ENCODE results near the gene FAM120B.

The FAM120B gene

DNA sequence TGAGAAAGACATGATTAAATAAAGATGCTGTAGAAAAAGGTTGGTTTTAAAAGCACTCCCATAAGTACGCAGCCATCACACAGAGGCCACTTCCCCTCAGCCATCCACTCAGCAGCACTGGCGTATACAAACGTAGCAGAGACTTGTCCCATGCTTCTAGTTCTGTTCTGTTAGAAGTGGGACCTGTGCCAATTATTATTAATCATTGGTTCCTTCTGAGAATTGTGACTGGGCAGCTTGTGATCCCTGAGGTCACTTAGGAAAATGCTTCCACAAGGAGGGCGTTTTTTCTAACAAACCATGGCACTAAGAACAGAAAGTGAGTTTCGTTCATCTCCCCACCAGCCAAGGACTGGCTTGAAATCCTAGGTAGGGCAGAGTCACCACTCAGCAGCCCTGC is 53.9 kb downstream of the FAM120B start:
- TF ChIP-seq POLR2AphosphoS5 (IDR thresholded peaks at IDR 0.05; ENCODE audit: low read depth, low read length) (no peak), TAF1 (IDR thresholded peaks at IDR 0.05; ENCODE audit: low read depth, low read length) (no peak), POU2F2 (IDR thresholded peaks at IDR 0.05; ENCODE audit: low read depth, low read length) (no peak)
- FAIRE-seq = no peak

DNA sequence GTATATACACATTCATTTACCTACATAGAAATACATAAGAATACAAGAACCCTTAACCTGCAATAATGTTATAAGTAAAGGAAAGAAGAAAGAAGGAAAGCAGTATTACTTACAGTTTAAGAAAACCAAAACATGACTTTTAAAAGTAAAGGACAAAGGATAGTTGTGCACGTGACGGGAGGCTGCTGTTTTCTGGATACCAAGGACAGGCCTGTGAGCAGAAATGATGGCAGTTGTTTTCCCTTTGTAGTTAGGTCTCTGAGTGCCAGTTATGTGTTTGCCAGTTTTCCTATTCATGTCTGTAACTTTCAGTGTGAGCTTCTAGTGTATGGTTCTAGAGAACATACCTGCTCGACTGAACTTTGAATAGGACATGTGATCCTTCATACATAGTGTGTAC is 54.8 kb downstream of the FAM120B start:
- TF ChIP-seq POLR2A (IDR thresholded peaks at IDR 0.05; ENCODE audit: low read depth, low read length) = no peak
- TF ChIP-seq SPI1 (IDR thresholded peaks at IDR 0.05; ENCODE audit: low read depth, low read length) = no peak
- TF ChIP-seq POU2F2 (IDR thresholded peaks at IDR 0.05; ENCODE audit: low read depth, low read length) = no peak
- no peak for TF ChIP-seq POLR2AphosphoS5 (IDR thresholded peaks at IDR 0.05; ENCODE audit: low read depth, low read length)
- no peak for TF ChIP-seq TAF1 (IDR thresholded peaks at IDR 0.05; ENCODE audit: low read depth, low read length)
- no peak for TF ChIP-seq PAX5 (IDR thresholded peaks at IDR 0.05; ENCODE audit: insufficient read depth, low read length, severe bottlenecking)
- no peak for FAIRE-seq
- no peak for DNase-seq (ENCODE audit: insufficient read length, low spot score)

More for the DNA sequence above, 53.9 kb downstream of the FAM120B start:
- no peak for DNase-seq (ENCODE audit: insufficient read length, low spot score)

DNA sequence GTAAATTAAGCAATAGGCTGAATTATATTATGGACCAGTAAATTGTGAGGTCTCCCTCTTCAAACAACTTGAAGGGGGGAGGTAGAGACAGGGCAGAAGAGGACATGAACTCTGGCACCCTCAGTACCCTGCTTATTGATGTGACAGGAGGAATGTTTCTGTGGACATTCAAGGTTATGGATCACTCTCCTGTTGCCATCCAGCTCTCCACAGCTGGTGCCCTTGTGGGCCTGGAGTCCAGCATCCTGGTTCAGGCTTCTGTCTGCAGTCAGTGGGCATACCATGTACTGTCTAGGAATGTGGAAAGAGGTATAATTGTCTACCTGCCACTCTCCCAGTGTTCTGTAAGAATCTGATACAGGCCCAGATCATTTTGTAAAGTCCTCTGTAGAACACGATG is 55.6 kb downstream of the FAM120B start:
- FAIRE-seq (no peak), DNase-seq (ENCODE audit: insufficient read length, low spot score) (no peak)
- no peak for TF ChIP-seq PAX5 (IDR thresholded peaks at IDR 0.05; ENCODE audit: insufficient read depth, low read length, severe bottlenecking)
- TF ChIP-seq TAF1 (IDR thresholded peaks at IDR 0.05; ENCODE audit: low read depth, low read length) = no peak
- no peak for TF ChIP-seq POLR2A (IDR thresholded peaks at IDR 0.05; ENCODE audit: low read depth, low read length)
- TF ChIP-seq POLR2AphosphoS5 (IDR thresholded peaks at IDR 0.05; ENCODE audit: low read depth, low read length) = no peak
- no peak for TF ChIP-seq SPI1 (IDR thresholded peaks at IDR 0.05; ENCODE audit: low read depth, low read length)
- no peak for TF ChIP-seq POU2F2 (IDR thresholded peaks at IDR 0.05; ENCODE audit: low read depth, low read length)

DNA sequence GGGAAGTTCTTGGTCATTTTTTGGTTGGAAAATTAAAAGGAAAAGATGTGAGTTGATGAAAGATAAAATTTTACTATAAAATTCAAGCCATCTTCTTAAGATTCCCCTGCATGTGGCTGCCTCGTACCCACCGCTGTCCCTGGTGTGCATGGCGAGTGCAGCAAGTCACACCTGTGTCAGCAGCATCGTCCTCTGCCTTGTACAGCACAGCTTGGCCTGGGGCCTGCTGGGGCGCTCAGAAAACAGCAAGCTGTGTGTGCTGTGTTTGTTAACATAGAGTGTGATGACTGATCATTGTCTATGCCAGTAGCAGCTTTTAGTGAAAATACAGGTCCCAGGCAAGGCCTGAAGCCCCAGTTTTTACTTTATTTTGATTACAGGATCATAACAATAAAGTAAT is 56.7 kb downstream of the FAM120B start:
- no peak for DNase-seq (ENCODE audit: insufficient read length, low spot score)

DNA sequence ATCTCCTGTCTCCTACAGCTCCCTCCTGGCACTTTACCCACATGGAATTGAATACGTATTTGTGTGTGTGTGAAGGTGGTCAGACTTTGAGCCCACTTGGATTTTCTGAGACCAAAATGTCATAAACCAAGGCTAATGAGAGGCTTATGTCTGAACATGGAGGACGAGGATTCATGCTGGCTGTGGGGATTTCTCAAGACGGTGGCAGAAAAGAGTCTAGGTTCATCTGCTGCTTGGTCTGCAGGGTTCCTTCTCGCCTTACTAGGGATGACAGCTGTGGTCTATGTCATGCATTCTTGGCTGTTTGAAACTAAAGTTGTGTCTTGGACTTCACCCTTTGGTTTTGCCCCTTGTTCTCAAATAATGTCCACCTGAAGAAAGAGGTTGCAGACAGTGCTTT is 58.6 kb downstream of the FAM120B start:
- TF ChIP-seq SPI1 (IDR thresholded peaks at IDR 0.05; ENCODE audit: low read depth, low read length) (no peak), POU2F2 (IDR thresholded peaks at IDR 0.05; ENCODE audit: low read depth, low read length) (no peak), POLR2AphosphoS5 (IDR thresholded peaks at IDR 0.05; ENCODE audit: low read depth, low read length) (no peak), POLR2A (IDR thresholded peaks at IDR 0.05; ENCODE audit: low read depth, low read length) (no peak), PAX5 (IDR thresholded peaks at IDR 0.05; ENCODE audit: insufficient read depth, low read length, severe bottlenecking) (no peak), TAF1 (IDR thresholded peaks at IDR 0.05; ENCODE audit: low read depth, low read length) (no peak)
- no peak for FAIRE-seq
- DNase-seq (ENCODE audit: insufficient read length, low spot score) = no peak

More for the DNA sequence above, 56.7 kb downstream of the FAM120B start:
- FAIRE-seq = no peak
- TF ChIP-seq SPI1 (IDR thresholded peaks at IDR 0.05; ENCODE audit: low read depth, low read length) = no peak

DNA sequence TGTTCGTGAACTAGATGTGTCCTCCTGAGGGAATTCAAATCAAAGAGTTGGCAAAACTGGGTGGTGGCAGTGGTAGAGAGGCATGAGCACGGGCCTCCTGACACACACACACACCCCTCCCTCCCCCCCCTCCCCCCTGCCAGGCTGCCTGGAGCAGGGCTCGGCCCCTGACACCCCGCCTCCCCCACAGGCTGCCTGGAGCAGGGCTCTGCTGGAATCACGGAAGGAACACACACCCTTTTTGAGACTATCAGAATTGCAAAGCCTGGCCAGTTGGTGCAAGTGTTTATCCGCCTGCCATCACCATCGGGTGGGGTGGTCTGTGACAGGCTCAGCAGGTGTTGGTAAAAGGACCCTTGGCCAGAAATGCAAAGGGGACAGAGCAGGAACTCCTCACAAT is 59.0 kb downstream of the FAM120B start:
- FAIRE-seq = no peak

DNA sequence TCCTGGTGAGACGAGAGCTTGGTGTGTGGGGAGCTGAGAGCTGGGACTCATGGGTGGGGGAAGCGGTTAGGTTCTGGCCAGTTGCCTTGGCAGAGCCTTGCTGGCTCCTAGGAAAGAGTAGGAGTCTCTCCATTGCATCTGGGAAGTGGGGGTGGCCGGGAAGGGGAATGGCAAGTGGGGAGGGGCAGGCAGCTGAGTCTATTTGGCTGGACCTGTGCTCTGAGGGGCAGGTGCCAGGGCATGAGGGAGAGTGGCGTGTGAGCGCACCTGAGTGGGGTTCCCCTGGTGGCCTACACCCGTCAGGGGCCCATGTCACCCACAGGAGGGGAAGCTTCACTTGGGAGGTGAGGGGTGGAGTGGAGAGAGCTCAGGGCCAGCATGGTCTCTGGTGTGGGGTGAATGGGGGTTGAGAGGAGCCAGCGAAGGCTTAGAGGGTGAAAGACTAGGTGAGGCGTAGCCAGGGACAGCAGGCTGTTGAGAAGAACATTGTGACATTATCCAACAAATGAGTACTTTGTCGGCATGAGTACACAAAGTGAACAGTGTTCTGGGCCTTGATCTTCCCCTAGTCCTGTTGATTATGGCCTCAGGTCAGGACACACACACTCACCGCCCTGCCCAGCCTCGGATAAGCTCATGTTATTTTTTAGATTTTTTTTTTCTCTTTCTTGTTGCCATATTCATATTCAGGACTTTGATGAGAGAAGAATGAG is 59.8 kb downstream of the FAM120B start:
- no peak for FAIRE-seq
- DNase-seq (ENCODE audit: insufficient read length, low spot score) = no peak
- TF ChIP-seq PAX5 (IDR thresholded peaks at IDR 0.05; ENCODE audit: insufficient read depth, low read length, severe bottlenecking) = no peak
- TF ChIP-seq TAF1 (IDR thresholded peaks at IDR 0.05; ENCODE audit: low read depth, low read length) = no peak
- no peak for TF ChIP-seq POLR2AphosphoS5 (IDR thresholded peaks at IDR 0.05; ENCODE audit: low read depth, low read length)
- TF ChIP-seq SPI1 (IDR thresholded peaks at IDR 0.05; ENCODE audit: low read depth, low read length) = no peak
- TF ChIP-seq POU2F2 (IDR thresholded peaks at IDR 0.05; ENCODE audit: low read depth, low read length) = no peak
- no peak for TF ChIP-seq POLR2A (IDR thresholded peaks at IDR 0.05; ENCODE audit: low read depth, low read length)

More for the DNA sequence above, 59.0 kb downstream of the FAM120B start:
- DNase-seq (ENCODE audit: insufficient read length, low spot score) = no peak
- no peak for TF ChIP-seq POLR2AphosphoS5 (IDR thresholded peaks at IDR 0.05; ENCODE audit: low read depth, low read length)
- TF ChIP-seq SPI1 (IDR thresholded peaks at IDR 0.05; ENCODE audit: low read depth, low read length) = no peak
- TF ChIP-seq POLR2A (IDR thresholded peaks at IDR 0.05; ENCODE audit: low read depth, low read length) = no peak
- no peak for TF ChIP-seq PAX5 (IDR thresholded peaks at IDR 0.05; ENCODE audit: insufficient read depth, low read length, severe bottlenecking)
- TF ChIP-seq TAF1 (IDR thresholded peaks at IDR 0.05; ENCODE audit: low read depth, low read length) = no peak
- no peak for TF ChIP-seq POU2F2 (IDR thresholded peaks at IDR 0.05; ENCODE audit: low read depth, low read length)

DNA sequence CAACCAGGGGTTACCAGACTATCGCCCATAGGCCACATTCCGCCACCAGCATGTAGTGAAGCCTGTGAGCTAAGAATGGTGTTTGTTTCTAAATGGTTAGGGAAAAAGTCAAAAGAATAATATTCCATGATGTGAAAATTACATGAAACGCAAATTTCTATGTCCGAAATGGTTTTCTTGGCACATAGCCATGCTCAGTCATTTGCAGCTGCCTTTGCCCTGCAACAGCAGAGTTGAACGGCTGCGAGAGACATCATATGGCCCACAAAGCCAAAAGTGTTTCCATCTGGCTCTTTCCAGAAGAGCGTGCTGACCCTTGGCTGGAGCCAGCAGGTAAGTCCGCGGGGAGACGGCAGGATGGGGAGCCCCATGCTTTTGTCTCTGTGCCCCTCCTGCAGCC is 60.7 kb downstream of the FAM120B start:
- FAIRE-seq (no peak), DNase-seq (ENCODE audit: insufficient read length, low spot score) (no peak)
- TF ChIP-seq POU2F2 (IDR thresholded peaks at IDR 0.05; ENCODE audit: low read depth, low read length) (no peak), PAX5 (IDR thresholded peaks at IDR 0.05; ENCODE audit: insufficient read depth, low read length, severe bottlenecking) (no peak), SPI1 (IDR thresholded peaks at IDR 0.05; ENCODE audit: low read depth, low read length) (no peak), TAF1 (IDR thresholded peaks at IDR 0.05; ENCODE audit: low read depth, low read length) (no peak), POLR2A (IDR thresholded peaks at IDR 0.05; ENCODE audit: low read depth, low read length) (no peak), POLR2AphosphoS5 (IDR thresholded peaks at IDR 0.05; ENCODE audit: low read depth, low read length) (no peak)

DNA sequence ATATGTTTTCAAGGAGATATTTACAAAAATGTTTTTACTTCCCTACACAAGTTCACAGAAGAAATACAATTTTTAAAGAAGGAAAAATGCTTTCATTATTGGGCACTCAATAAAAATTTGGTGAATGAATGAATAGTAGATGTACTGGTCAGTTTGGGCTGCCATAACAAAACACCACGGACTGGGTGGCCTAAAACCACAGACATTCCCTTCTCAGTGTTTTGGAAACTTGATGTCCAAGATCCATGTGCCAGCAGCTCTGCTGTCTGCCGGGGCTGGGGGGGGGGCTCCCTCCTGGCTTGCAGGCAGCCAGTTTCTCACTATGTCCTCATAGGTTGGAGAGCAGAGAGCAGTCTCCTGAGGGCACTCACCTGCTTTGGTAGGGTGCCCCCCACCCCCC is 62.0 kb downstream of the FAM120B start:
- TF ChIP-seq POLR2AphosphoS5 (IDR thresholded peaks at IDR 0.05; ENCODE audit: low read depth, low read length) = no peak
- TF ChIP-seq POU2F2 (IDR thresholded peaks at IDR 0.05; ENCODE audit: low read depth, low read length) = no peak
- TF ChIP-seq POLR2A (IDR thresholded peaks at IDR 0.05; ENCODE audit: low read depth, low read length) = no peak
- no peak for TF ChIP-seq SPI1 (IDR thresholded peaks at IDR 0.05; ENCODE audit: low read depth, low read length)
- no peak for TF ChIP-seq PAX5 (IDR thresholded peaks at IDR 0.05; ENCODE audit: insufficient read depth, low read length, severe bottlenecking)
- TF ChIP-seq TAF1 (IDR thresholded peaks at IDR 0.05; ENCODE audit: low read depth, low read length) = no peak
- FAIRE-seq (no peak), DNase-seq (ENCODE audit: insufficient read length, low spot score) (no peak)

DNA sequence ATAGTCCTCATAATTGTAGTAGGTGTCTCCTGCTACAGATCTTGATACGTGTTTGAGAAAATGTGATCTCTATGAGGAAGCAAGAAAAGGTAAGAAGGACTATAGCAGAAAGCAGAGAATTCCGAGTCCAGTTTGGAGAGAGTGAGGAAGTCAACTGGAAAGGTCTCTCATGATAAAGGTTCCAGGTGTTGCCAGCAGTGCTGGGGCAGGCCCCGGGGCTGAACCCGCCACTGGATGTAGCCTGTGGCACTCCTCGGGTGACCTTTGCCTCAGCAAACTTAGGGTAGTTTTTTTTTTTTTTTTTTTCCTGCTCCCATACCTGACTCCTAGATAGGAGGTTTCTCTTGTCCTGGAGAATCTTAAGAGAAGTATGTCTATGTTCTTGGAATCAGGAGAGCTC is 62.8 kb downstream of the FAM120B start:
- no peak for FAIRE-seq
- TF ChIP-seq PAX5 (IDR thresholded peaks at IDR 0.05; ENCODE audit: insufficient read depth, low read length, severe bottlenecking) (no peak), POU2F2 (IDR thresholded peaks at IDR 0.05; ENCODE audit: low read depth, low read length) (no peak), TAF1 (IDR thresholded peaks at IDR 0.05; ENCODE audit: low read depth, low read length) (no peak), POLR2A (IDR thresholded peaks at IDR 0.05; ENCODE audit: low read depth, low read length) (no peak), POLR2AphosphoS5 (IDR thresholded peaks at IDR 0.05; ENCODE audit: low read depth, low read length) (no peak)
- no peak for DNase-seq (ENCODE audit: insufficient read length, low spot score)
